Hepatocyte (in vitro differentiated cells): ENCODE measurements around the gene ERCC2. TPM values are rescaled to one million over a fixed set of nuclear protein-coding genes. Genes with fewer than 3 reads are reported as not detected.
"Not testable (repeated sequence)": the region's sequence is repeated elsewhere in the genome, so short reads cannot be mapped to it uniquely, and the experiment has no call there.

Experiments
- DNase-seq: peaks from one replicate; pipeline ENCODE4 v3.0.0-alpha.2; 2016; ENCODE audit warnings: low spot score
- H2AFZ ChIP-seq: fragments of 200-600 bp; sonication (generic); 2 replicates; pipeline ENCODE4 v1.6.0; 2016; ENCODE audit warnings: antibody characterized with exemption, mild to moderate bottlenecking
- H3K27ac ChIP-seq: fragments of 200-600 bp; sonication (generic); 2 replicates; pipeline ENCODE4 v1.5.1; 2016; ENCODE audit warnings: mild to moderate bottlenecking
- H3K27me3 ChIP-seq: fragments of 200-600 bp; sonication (generic); 2 replicates; pipeline ENCODE4 v1.6.1; 2016
- H3K36me3 ChIP-seq: fragments of 200-600 bp; sonication (generic); replicated peaks from 2 replicates; pipeline ENCODE4 v1.5.1; 2016; ENCODE audit warnings: low read depth; ENCODE audit not compliant: insufficient read depth
- H3K4me1 ChIP-seq: fragments of 200-600 bp; sonication (generic); 2 replicates; pipeline ENCODE4 v1.5.1; 2016; ENCODE audit warnings: mild to moderate bottlenecking, moderate library complexity; ENCODE audit not compliant: insufficient read depth
- H3K4me2 ChIP-seq: fragments of 200-600 bp; sonication (generic); 2 replicates; pipeline ENCODE4 v1.6.0; 2016
- H3K4me3 ChIP-seq: fragments of 200-600 bp; sonication (generic); 2 replicates; pipeline ENCODE4 v1.5.1; 2016; ENCODE audit warnings: mild to moderate bottlenecking
- H3K79me2 ChIP-seq: fragments of 200-600 bp; sonication (generic); 2 replicates; pipeline ENCODE4 v1.6.0; 2017; ENCODE audit warnings: mild to moderate bottlenecking
- H3K9me2 ChIP-seq: fragments of 200-600 bp; sonication (generic); replicated peaks from 2 replicates; pipeline ENCODE4 v1.6.0; 2017; ENCODE audit warnings: mild to moderate bottlenecking; ENCODE audit not compliant: insufficient read depth
- H3K9me3 ChIP-seq: fragments of 200-600 bp; sonication (generic); 2 replicates; pipeline ENCODE4 v1.5.1; 2016; ENCODE audit warnings: low read depth, mild to moderate bottlenecking
- H4K20me1 ChIP-seq: fragments of 200-600 bp; sonication (generic); 2 replicates; pipeline ENCODE4 v1.6.0; 2016; ENCODE audit warnings: mild to moderate bottlenecking; ENCODE audit not compliant: insufficient read depth, poor library complexity, severe bottlenecking
- CTCF ChIP-seq: fragments of 200-600 bp; sonication (generic); IDR thresholded peaks from 2 replicates; pipeline ENCODE4 v1.5.1; 2016; ENCODE audit warnings: antibody characterized with exemption, mild to moderate bottlenecking; ENCODE audit not compliant: poor library complexity
- EZH2 ChIP-seq: fragments of 200-600 bp; sonication (generic); IDR thresholded peaks from 2 replicates; pipeline ENCODE4 v1.6.1; 2016; ENCODE audit warnings: antibody characterized with exemption, mild to moderate bottlenecking, borderline replicate concordance
- EZH2phosphoT487 ChIP-seq: fragments of 200-600 bp; sonication (generic); IDR thresholded peaks from one replicate; pipeline ENCODE4 v1.6.1; 2018; ENCODE audit warnings: antibody characterized with exemption, mild to moderate bottlenecking, low read depth, moderate library complexity; ENCODE audit not compliant: unreplicated experiment, severe bottlenecking
- WGBS: methylation state at CpG from one replicate; pipeline ENCODE4 v1.1.6; 2016; ENCODE audit warnings: low lambda C conversion rate; ENCODE audit errors: missing lambda C conversion rate; 5-methylcytosine and 5-hydroxymethylcytosine counted together
- polyA plus RNA-seq: library from polyadenylated mRNA; unstranded; fragments of >200 nt; fragmentation: Nextera tagmentation; extraction: Ambion mirVana; gene quantifications from 2 replicates; pipeline ENCODE4 v1.2.1, GENCODE V29; 2016
- total RNA-seq: library from RNA; depleted of rRNA; stranded (reverse); fragments of >200 nt; gene quantifications from 2 replicates; pipeline ENCODE4 v1.2.3, GENCODE V29; 2014

ERCC2 gene
- total and polyA plus RNA-seq, 2 experiments from 2014 or later = 7.1 to 13.9 TPM

- no peak overlapping the region for H2AFZ ChIP-seq
- H3K36me3 ChIP-seq = no peaks in the 10 kb centered on the region
- no peaks in the 10 kb centered on the region for H3K9me2 ChIP-seq
- peaks cover 7% of the 10 kb centered on the region for H3K27me3 ChIP-seq
- TF ChIP-seq EZH2 (no peak), CTCF (no peak), EZH2phosphoT487 (no peak)
- no peaks in the 10 kb centered on the region for H3K9me3 ChIP-seq
- H3K4me2 ChIP-seq = no peak overlapping the region
- no peak overlapping the region for H3K4me3 ChIP-seq
- H3K4me1 ChIP-seq = peaks cover 12% of the 10 kb centered on the region
- H3K27ac ChIP-seq = no peak overlapping the region
- no peak for DNase-seq
- 85% methylated on average over 11 of the region's 12 CpGs for WGBS
- H4K20me1 ChIP-seq = no peaks in the 10 kb centered on the region
- H3K79me2 ChIP-seq = no peaks in the 10 kb centered on the region
Observed at GRCh38 chr19:45320997-45321775, 49.2 kb downstream of the ERCC2 start.

- Histone ChIP-seq H3K9me3 (no peaks in the 10 kb centered on the region), H3K9me2 (no peaks in the 10 kb centered on the region), H3K27ac (no peak overlapping the region), H3K36me3 (no peaks in the 10 kb centered on the region), H3K27me3 (peaks cover 18% of the 10 kb centered on the region), H2AFZ (no peak overlapping the region), H3K4me1 (no peaks in the 10 kb centered on the region), H4K20me1 (no peaks in the 10 kb centered on the region), H3K4me3 (no peak overlapping the region), H3K79me2 (no peaks in the 10 kb centered on the region), H3K4me2 (no peak overlapping the region)
- 72% methylated on average over 21 of the region's 21 CpGs for WGBS
- TF ChIP-seq EZH2 (no peak), CTCF (no peak), EZH2phosphoT487 (no peak)
- DNase-seq = no peak
Observed at GRCh38 chr19:45315304-45315703, 55.1 kb downstream of the ERCC2 start.

- no peaks in the 10 kb centered on the region for H3K9me2 ChIP-seq
- H4K20me1 ChIP-seq = no peaks in the 10 kb centered on the region
- no peak overlapping the region for H2AFZ ChIP-seq
- H3K27me3 ChIP-seq = peaks cover 18% of the 10 kb centered on the region
- no peak overlapping the region for H3K4me2 ChIP-seq
- TF ChIP-seq EZH2 (no peak), CTCF (no peak), EZH2phosphoT487 (no peak)
- no peaks in the 10 kb centered on the region for H3K36me3 ChIP-seq
- H3K4me3 ChIP-seq = no peak overlapping the region
- H3K4me1 ChIP-seq = no peaks in the 10 kb centered on the region
- H3K27ac ChIP-seq = no peak overlapping the region
- no peaks in the 10 kb centered on the region for H3K79me2 ChIP-seq
- WGBS = 82% methylated on average over 8 of the region's 8 CpGs
- H3K9me3 ChIP-seq = no peaks in the 10 kb centered on the region
- no peak for DNase-seq
Observed at GRCh38 chr19:45314708-45315245, 55.6 kb downstream of the ERCC2 start.

GRCh38 chr19:45312285-45312684 lies 58.1 kb downstream of the ERCC2 start:
- peaks cover 18% of the 10 kb centered on the region for H3K27me3 ChIP-seq
- not testable (repeated sequence) for H4K20me1 ChIP-seq, H3K9me2 ChIP-seq, H3K36me3 ChIP-seq, H3K9me3 ChIP-seq, H3K4me1 ChIP-seq, H2AFZ ChIP-seq, H3K27ac ChIP-seq, H3K4me3 ChIP-seq, H3K4me2 ChIP-seq, DNase-seq, H3K79me2 ChIP-seq
- 95% methylated on average over 14 of the region's 14 CpGs for WGBS
